ENCODE measurements around the gene SEMA4C.

Gene SEMA4C

DNA sequence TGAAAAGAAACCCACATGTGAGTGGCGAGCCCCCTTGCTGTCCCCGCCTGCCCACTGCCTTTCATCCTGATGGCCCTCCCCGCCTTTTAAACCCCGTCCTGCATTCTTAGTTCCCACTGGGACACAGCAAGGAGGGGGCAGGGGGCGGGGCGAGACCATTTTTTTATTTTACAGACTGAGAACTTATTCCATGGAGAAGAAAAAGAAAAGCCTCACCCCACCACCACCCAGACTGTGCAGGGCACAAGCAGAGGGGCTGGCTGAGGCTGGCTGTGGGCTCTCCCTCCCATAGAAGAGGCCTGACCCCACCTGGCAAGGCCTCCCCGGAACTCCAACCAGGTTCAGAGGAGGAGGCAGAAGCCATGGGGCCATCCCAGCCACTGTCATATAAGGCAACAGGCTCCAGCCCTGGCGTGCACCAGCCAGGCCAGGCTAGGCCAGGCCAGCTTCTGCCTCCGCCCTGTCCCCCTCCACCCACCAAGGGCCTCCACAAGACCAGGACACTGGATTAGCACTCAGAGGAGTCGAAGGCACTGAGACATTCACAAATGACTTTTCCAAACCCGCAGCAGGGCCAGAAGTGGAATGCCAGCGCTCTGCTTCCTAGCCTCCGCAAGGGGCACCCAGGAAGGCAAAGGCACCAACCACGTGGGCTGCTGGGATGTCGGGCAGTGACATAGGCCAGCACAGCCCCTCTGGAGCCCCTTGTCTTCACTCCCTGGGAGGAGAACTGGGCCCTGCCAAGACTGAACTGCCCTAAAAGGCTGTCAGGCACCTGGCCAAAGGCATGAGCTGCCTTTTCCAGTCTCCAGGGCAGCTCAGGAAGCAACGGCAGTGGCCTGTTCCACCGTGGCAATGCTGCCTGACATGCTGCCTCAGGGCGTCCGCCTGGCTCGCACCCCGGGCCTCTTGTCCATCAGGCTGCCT lies 37.5 kb upstream of the SEMA4C start:
- ATAC-seq (replicated peaks) = no peak
- H3K27ac Mint-ChIP-seq = no peak overlapping the region
- DNase-seq = no peak
- no peaks in the 10 kb centered on the region for H3K27me3 Mint-ChIP-seq
- peaks cover 4% of the 10 kb centered on the region for H3K36me3 Mint-ChIP-seq (ENCODE audit: insufficient read depth)
- H3K4me3 Mint-ChIP-seq = no peak overlapping the region
- H3K4me1 Mint-ChIP-seq (ENCODE audit: low read depth in 2 of 2) = peaks cover 16 to 24% of the 10 kb centered on the region in 2 donors
- no peaks in the 10 kb centered on the region for H3K9me3 Mint-ChIP-seq

DNA sequence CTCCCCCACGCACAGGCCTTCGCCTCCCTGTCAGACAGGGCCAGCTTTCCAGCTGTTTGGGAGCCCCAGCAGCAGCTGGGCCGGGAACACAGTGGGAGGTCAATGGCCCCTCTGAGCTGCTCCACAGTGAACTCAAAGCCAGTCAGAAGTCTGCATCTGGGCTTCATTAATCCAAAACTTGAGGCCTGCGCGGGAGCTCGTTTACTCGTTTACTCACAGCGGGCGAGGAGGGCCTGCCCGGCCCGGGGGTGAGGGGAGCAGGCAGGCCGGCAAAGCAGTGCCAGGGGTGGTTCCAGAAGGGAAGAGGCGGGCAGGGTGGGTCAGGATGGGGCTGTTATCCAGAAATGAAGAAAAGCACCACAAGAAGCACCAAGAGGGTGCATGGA lies 36.8 kb upstream of the SEMA4C start:
- Mint-ChIP-seq H3K4me1 (ENCODE audit: low read depth in 2 of 2) (peaks cover 12 to 18% of the 10 kb centered on the region in 2 donors), H3K27ac (peak overlapping the region in 1 of 2 donors; percentile 67), H3K9me3 (no peaks in the 10 kb centered on the region), H3K4me3 (no peak overlapping the region), H3K36me3 (ENCODE audit: insufficient read depth) (peaks cover 4% of the 10 kb centered on the region), H3K27me3 (no peaks in the 10 kb centered on the region)
- no peak for ATAC-seq (replicated peaks)
- no peak for DNase-seq

DNA sequence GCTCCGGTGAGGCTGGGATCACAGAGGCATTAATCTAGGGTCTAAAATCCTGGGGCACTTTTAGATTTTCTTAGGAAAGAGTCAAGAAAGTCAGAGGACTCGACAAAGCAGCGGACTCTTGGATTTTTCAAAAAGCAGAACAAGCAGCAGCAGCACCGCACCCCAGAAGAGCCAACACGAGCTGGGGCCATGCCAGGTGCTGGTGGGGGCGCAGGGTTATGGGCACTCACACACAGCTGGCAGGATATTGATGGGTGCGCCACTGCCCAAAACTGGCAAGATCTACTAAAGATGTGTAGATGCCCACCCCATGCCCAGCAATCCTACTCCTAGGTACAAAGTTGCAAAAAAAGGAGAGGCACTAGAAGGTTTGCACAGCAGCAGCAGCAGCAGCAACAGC lies 33.9 kb upstream of the SEMA4C start:
- no peak for ATAC-seq (replicated peaks)

DNA sequence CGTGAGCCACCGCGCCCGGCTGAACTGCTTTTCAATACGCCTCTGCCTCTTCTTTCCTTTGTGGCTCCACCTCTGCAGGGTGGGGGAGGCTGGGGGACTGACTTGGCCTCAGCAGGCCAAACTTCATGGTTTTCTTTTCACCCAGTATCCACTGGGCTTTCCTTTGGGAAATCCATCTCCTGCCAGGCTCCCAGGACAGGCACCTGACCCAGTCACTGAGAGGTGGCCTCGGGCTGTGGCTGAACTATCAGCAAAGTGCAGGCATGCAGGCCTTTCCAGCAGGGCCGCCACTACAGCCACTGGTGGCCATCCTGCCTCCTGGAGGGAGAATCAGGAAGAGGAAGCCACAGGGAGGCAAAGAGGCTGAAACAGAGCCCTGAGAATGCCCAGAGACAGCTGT lies 33.4 kb upstream of the SEMA4C start:
- no peak for ATAC-seq (replicated peaks)
- no peaks in the 10 kb centered on the region for H3K9me3 Mint-ChIP-seq
- peaks cover 3 to 8% of the 10 kb centered on the region in 2 donors for H3K4me1 Mint-ChIP-seq (ENCODE audit: low read depth in 2 of 2)
- no peak overlapping the region for H3K27ac Mint-ChIP-seq
- H3K27me3 Mint-ChIP-seq = no peaks in the 10 kb centered on the region
- no peak for DNase-seq
- H3K36me3 Mint-ChIP-seq (ENCODE audit: insufficient read depth) = peaks cover 3% of the 10 kb centered on the region
- H3K4me3 Mint-ChIP-seq = no peak overlapping the region

More for the DNA sequence above, 33.9 kb upstream of the SEMA4C start:
- Mint-ChIP-seq H3K9me3 (no peaks in the 10 kb centered on the region), H3K4me3 (no peak overlapping the region), H3K27ac (no peak overlapping the region), H3K36me3 (ENCODE audit: insufficient read depth) (peaks cover 3% of the 10 kb centered on the region), H3K27me3 (no peaks in the 10 kb centered on the region), H3K4me1 (ENCODE audit: low read depth in 2 of 2) (peaks cover 3 to 8% of the 10 kb centered on the region in 2 donors)
- no peak for DNase-seq

DNA sequence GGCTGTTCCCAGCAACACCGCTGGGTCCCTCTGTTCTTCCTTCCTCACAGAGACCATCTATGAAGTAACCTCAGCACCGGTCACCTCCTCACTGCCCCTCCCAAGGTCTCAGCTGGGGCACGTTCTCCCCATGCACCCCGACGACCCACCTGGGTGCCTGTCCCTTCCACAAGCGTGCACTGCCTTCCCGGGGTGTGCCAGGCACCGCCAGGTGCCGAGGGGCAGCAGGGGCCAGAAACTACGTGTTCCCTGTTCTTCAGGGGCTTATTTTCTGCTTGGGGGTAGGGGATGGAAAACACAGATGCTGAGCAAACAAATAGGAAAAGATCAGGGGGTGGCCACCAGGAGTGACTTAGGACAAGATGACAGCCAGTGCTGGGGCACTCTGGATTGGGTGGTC lies 30.4 kb upstream of the SEMA4C start:
- Mint-ChIP-seq H3K27ac (peak overlapping the region in 1 of 2 donors; percentile 47), H3K27me3 (no peaks in the 10 kb centered on the region), H3K4me1 (ENCODE audit: low read depth in 2 of 2) (peaks cover 22 to 32% of the 10 kb centered on the region in 2 donors), H3K36me3 (ENCODE audit: insufficient read depth) (peaks cover 3% of the 10 kb centered on the region), H3K9me3 (no peaks in the 10 kb centered on the region), H3K4me3 (no peak overlapping the region)
- ATAC-seq (replicated peaks) (no peak), DNase-seq (no peak)

DNA sequence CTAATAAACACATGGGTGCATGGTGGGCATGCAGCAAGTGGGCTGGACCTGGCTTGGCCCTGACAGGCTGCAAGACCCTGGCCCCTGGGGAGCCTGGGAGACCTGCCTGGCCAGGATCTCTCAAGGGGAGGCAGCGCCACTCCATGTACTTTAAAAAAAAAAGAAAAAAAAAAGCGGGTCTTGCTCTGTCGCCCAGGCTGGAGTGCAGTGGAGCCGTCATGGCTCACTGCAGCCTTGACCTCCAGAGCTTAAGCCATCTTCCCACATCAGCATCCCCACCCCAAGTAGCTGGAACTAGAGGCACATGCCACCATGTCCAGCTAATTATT lies 29.5 kb upstream of the SEMA4C start:
- no peak overlapping the region for H3K4me3 Mint-ChIP-seq
- DNase-seq (no peak), ATAC-seq (replicated peaks) (no peak)
- peaks cover 26 to 36% of the 10 kb centered on the region in 2 donors for H3K4me1 Mint-ChIP-seq (ENCODE audit: low read depth in 2 of 2)
- H3K27me3 Mint-ChIP-seq = no peaks in the 10 kb centered on the region
- peaks cover 3% of the 10 kb centered on the region for H3K36me3 Mint-ChIP-seq (ENCODE audit: insufficient read depth)
- no peaks in the 10 kb centered on the region for H3K9me3 Mint-ChIP-seq
- peak overlapping the region in 1 of 2 donors; percentile 30 for H3K27ac Mint-ChIP-seq

DNA sequence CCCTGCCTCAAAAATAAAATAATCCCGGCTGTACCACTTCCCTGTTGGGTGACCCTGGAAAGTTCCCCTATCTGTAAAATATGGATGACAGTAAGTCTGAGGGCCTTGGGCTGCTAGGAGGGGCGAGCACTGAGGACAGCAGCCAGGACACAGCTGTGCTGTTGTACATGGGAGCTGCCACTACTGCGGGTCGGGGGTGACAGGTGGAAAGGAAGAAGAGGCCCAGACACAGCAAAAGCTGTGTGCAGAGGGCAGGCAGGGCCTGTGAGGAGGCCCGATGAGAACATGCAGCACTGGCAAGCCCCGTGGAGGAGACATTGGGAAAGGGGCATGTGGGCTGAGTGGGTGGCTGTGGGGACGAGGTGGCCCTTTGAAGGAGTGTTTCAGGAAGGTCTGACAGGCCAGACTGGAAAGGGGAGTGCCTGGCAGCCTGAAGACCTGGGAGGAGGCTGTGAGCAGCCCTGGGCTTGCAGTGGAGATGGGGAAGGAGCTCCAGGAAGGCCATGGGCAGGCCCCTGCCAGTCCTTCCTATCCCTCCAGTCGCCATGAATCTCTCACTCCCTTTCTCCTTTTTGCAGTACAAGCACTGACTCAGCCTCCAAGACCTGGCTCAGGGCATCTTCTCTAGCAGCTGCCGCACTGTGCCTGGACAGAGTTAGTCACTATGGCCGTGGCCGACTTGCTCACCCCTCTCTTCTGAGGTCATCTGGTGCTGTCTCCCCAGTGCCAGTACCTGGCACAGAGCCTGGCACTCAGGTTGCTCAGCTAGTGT lies 28.9 kb upstream of the SEMA4C start:
- Mint-ChIP-seq H3K36me3 (ENCODE audit: insufficient read depth) (peaks cover 3% of the 10 kb centered on the region), H3K4me1 (ENCODE audit: low read depth in 2 of 2) (peaks cover 25 to 33% of the 10 kb centered on the region in 2 donors), H3K27me3 (no peaks in the 10 kb centered on the region), H3K4me3 (no peak overlapping the region), H3K9me3 (no peaks in the 10 kb centered on the region), H3K27ac (peak overlapping the region in 1 of 2 donors; percentile 30)
- ATAC-seq (replicated peaks) (no peak), DNase-seq (no peak)

DNA sequence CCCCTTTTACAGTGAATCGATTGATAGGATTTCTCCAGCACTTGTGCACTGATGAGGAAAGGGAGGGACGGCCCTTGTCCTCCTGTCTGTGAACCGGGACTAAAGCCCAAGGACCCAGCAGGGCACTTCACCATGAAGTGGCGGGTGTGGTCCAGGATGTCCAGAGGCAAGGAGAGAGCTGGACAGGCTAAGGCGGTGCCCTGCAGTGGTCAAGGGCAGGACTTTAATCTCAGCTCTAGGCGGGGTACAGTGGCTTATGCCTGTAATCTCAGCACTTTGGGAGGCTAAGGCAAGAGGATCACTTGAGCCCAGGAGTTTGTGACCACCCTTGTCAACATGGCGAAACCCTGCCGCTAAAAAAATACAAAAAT lies 28.2 kb upstream of the SEMA4C start:
- ATAC-seq (replicated peaks) (no peak), DNase-seq (no peak)
- Mint-ChIP-seq H3K4me3 (no peak overlapping the region), H3K27ac (peak overlapping the region in 1 of 2 donors; percentile 82), H3K4me1 (ENCODE audit: low read depth in 2 of 2) (peaks cover 24 to 36% of the 10 kb centered on the region in 2 donors), H3K9me3 (no peaks in the 10 kb centered on the region), H3K27me3 (no peaks in the 10 kb centered on the region), H3K36me3 (ENCODE audit: insufficient read depth) (peaks cover 3% of the 10 kb centered on the region)

DNA sequence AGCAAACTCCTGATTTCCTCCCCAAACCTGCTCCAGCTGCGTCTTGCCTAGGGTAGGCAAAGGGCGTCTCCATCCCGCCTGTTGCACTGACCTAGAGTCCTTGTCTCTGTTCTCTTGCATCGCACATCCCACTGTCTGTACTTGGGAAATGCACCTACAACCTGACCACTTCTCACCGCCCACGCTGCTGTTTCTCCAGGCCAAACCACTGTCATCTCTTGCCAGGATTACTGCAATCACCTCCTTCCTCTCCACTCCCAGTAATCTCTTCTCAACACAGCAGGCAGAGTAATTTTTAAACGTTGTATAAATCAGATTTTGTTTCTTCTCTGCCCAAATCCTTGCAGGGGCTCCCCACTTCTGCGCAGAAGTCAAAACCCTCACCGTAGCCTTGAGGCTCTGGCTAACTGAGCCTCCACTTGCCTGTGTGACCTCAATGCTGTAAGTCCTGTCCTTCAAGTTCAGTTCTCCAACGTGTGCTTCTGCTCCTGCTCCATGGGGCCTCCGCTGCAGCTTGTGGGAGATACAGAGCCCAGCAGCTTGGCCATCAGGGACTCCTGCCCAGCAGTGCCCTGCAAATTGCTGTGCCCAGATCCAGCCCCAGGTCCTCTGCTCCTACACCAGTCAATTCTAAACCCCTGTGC lies 27.7 kb upstream of the SEMA4C start:
- H3K36me3 Mint-ChIP-seq (ENCODE audit: insufficient read depth) = peaks cover 3% of the 10 kb centered on the region
- no peak overlapping the region for H3K4me3 Mint-ChIP-seq
- H3K27me3 Mint-ChIP-seq = no peaks in the 10 kb centered on the region
- ATAC-seq (replicated peaks) = no peak
- H3K27ac Mint-ChIP-seq = peak overlapping the region; percentile 82 to 91
- no peak for DNase-seq
- no peaks in the 10 kb centered on the region for H3K9me3 Mint-ChIP-seq
- H3K4me1 Mint-ChIP-seq (ENCODE audit: low read depth in 2 of 2) = peaks cover 25 to 41% of the 10 kb centered on the region in 2 donors

DNA sequence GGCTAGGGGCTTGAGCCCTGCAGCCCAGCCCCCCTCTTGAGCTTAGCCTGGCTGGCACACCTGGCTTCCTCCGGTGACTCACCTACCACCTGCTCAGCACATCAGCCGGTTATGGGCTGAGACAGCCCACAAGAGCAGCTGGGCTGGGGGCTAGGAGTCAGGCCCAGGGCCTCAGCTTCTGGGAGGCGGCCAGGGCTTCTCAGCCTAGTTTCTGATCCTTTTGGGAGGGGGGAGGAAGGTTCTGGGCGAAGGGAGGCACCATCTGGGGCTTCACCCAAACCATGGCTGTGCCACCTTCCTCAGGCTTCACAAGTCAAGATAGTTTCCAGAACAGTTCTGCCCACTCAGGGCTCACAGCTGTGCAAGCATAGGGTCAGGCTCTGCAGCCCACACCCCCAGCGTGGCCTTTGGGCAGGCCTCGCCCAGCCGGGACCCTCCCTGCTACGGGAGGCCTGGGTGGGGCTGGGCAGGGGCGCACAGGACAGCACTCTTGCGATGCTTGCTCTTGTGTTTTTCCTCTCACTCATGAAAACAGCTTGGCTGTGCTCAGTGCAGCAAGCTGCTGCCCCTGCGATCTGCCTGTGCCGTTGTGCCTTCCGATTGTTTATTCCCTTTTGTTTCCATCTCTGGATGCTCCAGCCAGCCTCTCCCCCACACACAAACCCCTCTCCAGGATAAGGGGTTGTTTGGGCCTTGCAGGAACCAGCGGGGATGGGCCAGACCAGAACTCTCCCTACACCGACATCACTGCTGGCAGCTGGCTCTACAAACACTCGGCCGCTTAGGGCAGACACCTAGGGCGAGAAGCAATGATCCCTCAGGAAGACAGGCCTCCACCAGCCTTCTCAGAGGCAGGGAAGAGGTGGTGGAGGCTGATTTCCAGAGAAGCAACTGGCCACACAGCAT lies 26.1 kb upstream of the SEMA4C start:
- Mint-ChIP-seq H3K4me1 (ENCODE audit: low read depth in 2 of 2) (peaks cover 36 to 52% of the 10 kb centered on the region in 2 donors), H3K4me3 (no peak overlapping the region)

DNA sequence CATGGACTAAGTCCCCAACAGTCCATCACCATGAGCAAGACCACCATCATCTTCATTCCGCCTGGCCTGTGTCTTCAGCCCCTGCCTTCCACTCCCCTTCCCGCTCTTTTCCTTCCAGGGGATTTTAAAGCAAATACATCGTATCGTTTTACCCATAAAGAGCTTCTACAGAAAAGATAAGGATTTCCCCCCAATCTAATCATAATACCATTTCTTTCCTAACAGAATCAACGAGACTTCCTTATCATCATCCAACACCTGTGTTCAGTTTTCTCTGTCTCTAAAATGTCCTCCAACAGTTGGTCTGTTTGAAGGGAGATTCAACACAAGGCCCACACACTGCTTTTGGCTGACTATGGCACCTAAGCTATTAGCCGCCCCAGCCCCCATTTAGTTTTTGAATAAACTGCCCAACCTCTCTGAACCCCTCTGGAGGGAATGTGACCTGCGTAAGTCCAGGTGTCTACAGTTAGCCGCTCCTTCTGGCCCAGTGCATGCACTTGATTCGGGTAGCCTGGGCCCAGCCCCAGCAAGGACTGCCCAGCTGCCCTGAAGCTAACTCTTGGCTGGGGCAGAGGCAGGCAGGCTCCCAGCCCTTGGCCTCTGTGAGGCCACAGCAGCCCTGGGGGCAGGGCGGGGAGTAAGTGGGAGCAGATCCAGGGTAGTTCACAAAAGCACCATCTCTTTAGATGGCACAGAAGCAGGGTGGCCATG lies 25.3 kb upstream of the SEMA4C start:
- H3K27me3 Mint-ChIP-seq = no peaks in the 10 kb centered on the region
- H3K9me3 Mint-ChIP-seq = no peaks in the 10 kb centered on the region
- H3K27ac Mint-ChIP-seq = peak overlapping the region; percentile 59 to 75
- H3K36me3 Mint-ChIP-seq (ENCODE audit: insufficient read depth) = peaks cover 5% of the 10 kb centered on the region
- H3K4me1 Mint-ChIP-seq (ENCODE audit: low read depth in 2 of 2) = peaks cover 37 to 60% of the 10 kb centered on the region in 2 donors
- ATAC-seq (replicated peaks) (no peak), DNase-seq (no peak)
- no peak overlapping the region for H3K4me3 Mint-ChIP-seq

More for the DNA sequence above, 26.1 kb upstream of the SEMA4C start:
- DNase-seq (no peak), ATAC-seq (replicated peaks) (peak; percentile 31)
- Mint-ChIP-seq H3K9me3 (no peaks in the 10 kb centered on the region), H3K27me3 (no peaks in the 10 kb centered on the region), H3K36me3 (ENCODE audit: insufficient read depth) (peaks cover 6% of the 10 kb centered on the region), H3K27ac (peak overlapping the region; percentile 82 to 91)

DNA sequence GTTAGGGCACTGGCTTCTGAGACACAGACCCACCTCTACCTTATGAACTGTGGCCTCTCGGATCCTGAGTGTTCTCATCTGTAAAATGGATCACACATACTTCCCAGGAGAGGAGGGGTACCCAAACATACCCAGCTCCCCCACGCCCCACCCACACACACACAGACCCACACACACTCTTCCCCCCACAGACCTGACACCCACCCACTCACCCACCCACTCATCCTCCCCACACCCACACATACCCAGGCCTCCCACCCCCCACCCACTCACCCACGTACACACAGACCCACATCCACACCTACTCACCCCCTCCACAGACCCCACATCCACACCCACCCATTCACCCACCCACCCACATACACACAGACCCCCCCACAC lies 24.3 kb upstream of the SEMA4C start:
- no peak for ATAC-seq (replicated peaks)
- no peaks in the 10 kb centered on the region for H3K27me3 Mint-ChIP-seq
- peaks cover 37 to 56% of the 10 kb centered on the region in 2 donors for H3K4me1 Mint-ChIP-seq (ENCODE audit: low read depth in 2 of 2)
- DNase-seq = no peak
- H3K4me3 Mint-ChIP-seq = no peak overlapping the region
- peaks cover 2% of the 10 kb centered on the region for H3K36me3 Mint-ChIP-seq (ENCODE audit: insufficient read depth)
- H3K27ac Mint-ChIP-seq = no peak overlapping the region
- no peaks in the 10 kb centered on the region for H3K9me3 Mint-ChIP-seq
